ENCODE measurements around the gene H19. TPM values are rescaled to one million over a fixed set of nuclear protein-coding genes. Genes with fewer than 3 reads are reported as not detected.

Gene H19
- total and polyA plus RNA-seq, 2 donors from 2014 or later = 53.8 to 140 TPM

DNA sequence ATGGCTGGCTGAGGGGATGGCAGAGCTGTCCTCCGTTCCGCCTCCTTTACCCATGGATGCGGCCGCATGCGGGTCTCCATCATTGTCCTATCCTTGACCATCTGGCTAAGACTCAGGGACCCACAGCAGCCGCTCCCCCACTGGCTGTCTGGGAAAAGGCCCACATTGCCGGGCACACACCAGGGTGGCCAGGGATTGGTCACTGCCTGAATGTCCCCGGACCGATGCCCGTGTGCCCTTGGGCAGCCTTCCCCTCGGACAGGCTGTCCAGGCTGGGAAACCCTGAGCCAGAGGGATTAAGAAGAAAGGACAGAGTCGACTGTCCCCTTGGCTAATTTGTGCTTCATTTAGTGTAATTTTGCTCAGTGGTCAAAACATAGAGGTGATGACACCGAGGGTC, 22.5 kb downstream of the H19 start:
- Histone ChIP-seq H3K4me3 (ENCODE audit: low read length in 3 of 3) (no peak overlapping the region), H3K4me1 (ENCODE audit: control insufficient read depth in 2 of 3, insufficient read depth in 2 of 3, low read depth in 1 of 3, low read length in 3 of 3) (no peaks in the 10 kb centered on the region), H3K27ac (ENCODE audit: low read depth in 2 of 2, low read length in 2 of 2) (no peak overlapping the region), H3K9ac (ENCODE audit: low read length in 3 of 3) (no peak overlapping the region), H3K27me3 (ENCODE audit: control insufficient read depth, insufficient read depth, low read length) (no peaks in the 10 kb centered on the region), H3K36me3 (ENCODE audit: control insufficient read depth in 2 of 3, insufficient read depth in 3 of 3, low read length in 3 of 3) (no peaks in the 10 kb centered on the region), H3K9me3 (ENCODE audit: control insufficient read depth in 2 of 3, insufficient read depth in 1 of 3, low read length in 3 of 3) (no peaks in the 10 kb centered on the region)
- FAIRE-seq = no peak
- DNase-seq = no peak
- TF ChIP-seq, protein P1, sequence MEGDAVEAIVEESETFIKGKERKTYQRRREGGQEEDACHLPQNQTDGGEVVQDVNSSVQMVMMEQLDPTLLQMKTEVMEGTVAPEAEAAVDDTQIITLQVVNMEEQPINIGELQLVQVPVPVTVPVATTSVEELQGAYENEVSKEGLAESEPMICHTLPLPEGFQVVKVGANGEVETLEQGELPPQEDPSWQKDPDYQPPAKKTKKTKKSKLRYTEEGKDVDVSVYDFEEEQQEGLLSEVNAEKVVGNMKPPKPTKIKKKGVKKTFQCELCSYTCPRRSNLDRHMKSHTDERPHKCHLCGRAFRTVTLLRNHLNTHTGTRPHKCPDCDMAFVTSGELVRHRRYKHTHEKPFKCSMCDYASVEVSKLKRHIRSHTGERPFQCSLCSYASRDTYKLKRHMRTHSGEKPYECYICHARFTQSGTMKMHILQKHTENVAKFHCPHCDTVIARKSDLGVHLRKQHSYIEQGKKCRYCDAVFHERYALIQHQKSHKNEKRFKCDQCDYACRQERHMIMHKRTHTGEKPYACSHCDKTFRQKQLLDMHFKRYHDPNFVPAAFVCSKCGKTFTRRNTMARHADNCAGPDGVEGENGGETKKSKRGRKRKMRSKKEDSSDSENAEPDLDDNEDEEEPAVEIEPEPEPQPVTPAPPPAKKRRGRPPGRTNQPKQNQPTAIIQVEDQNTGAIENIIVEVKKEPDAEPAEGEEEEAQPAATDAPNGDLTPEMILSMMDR (IDR thresholded peaks at IDR 0.05; ENCODE audit: borderline replicate concordance, extremely low read depth, insufficient read depth) = no peak
- intact Hi-C loops (cut with DNase I) = no loop called here

DNA sequence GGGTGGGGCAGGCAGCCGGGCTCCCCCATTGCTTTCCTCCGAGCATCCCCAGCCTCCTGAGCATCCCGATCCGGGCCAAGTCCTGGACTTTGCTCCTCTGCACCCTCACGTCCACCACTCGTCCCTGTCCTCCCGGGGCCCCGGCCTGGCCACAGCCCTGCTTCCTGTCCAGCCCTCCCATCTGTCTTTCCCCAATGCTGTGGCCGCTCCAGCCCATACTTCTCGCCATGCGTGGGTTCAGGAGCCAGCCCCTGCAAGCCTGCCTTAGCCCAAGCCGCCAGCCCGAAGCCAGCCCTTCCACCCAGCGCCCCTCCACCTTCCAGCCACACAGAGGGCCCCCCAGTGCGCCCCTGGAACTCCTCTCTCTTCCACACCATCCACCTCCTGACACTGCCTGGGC, 26.7 kb downstream of the H19 start:
- no peak for FAIRE-seq
- Histone ChIP-seq H3K4me1 (ENCODE audit: control insufficient read depth in 2 of 3, insufficient read depth in 2 of 3, low read depth in 1 of 3, low read length in 3 of 3) (no peaks in the 10 kb centered on the region), H3K9ac (ENCODE audit: low read length in 3 of 3) (no peak overlapping the region), H3K27me3 (ENCODE audit: control insufficient read depth, insufficient read depth, low read length) (no peaks in the 10 kb centered on the region), H3K27ac (ENCODE audit: low read depth in 2 of 2, low read length in 2 of 2) (no peak overlapping the region), H3K9me3 (ENCODE audit: control insufficient read depth in 2 of 3, insufficient read depth in 1 of 3, low read length in 3 of 3) (no peaks in the 10 kb centered on the region), H3K4me3 (ENCODE audit: low read length in 3 of 3) (no peak overlapping the region), H3K36me3 (ENCODE audit: control insufficient read depth in 2 of 3, insufficient read depth in 3 of 3, low read length in 3 of 3) (no peaks in the 10 kb centered on the region)
- TF ChIP-seq, protein P1 (IDR thresholded peaks at IDR 0.05; ENCODE audit: borderline replicate concordance, extremely low read depth, insufficient read depth) = no peak
- intact Hi-C loops (cut with DNase I) = no loop called here
- DNase-seq = peak in 3 of 5 donors; percentile 1 to 17 (median 7)

- FAIRE-seq (no peak), DNase-seq (no peak)
- TF ChIP-seq, protein P1 (IDR thresholded peaks at IDR 0.05; ENCODE audit: borderline replicate concordance, extremely low read depth, insufficient read depth) = no peak
- Histone ChIP-seq H3K4me3 (ENCODE audit: low read length in 3 of 3) (no peak overlapping the region), H3K36me3 (ENCODE audit: control insufficient read depth in 2 of 3, insufficient read depth in 3 of 3, low read length in 3 of 3) (no peaks in the 10 kb centered on the region), H3K9me3 (ENCODE audit: control insufficient read depth in 2 of 3, insufficient read depth in 1 of 3, low read length in 3 of 3) (no peaks in the 10 kb centered on the region), H3K9ac (ENCODE audit: low read length in 3 of 3) (no peak overlapping the region), H3K27me3 (ENCODE audit: control insufficient read depth, insufficient read depth, low read length) (no peaks in the 10 kb centered on the region), H3K27ac (ENCODE audit: low read depth in 2 of 2, low read length in 2 of 2) (no peak overlapping the region), H3K4me1 (ENCODE audit: control insufficient read depth in 2 of 3, insufficient read depth in 2 of 3, low read depth in 1 of 3, low read length in 3 of 3) (no peaks in the 10 kb centered on the region)
- intact Hi-C loops (cut with DNase I) = no loop called here
Measured at GRCh38 chr11:1969776-1970175, 27.9 kb downstream of the H19 start.

DNA sequence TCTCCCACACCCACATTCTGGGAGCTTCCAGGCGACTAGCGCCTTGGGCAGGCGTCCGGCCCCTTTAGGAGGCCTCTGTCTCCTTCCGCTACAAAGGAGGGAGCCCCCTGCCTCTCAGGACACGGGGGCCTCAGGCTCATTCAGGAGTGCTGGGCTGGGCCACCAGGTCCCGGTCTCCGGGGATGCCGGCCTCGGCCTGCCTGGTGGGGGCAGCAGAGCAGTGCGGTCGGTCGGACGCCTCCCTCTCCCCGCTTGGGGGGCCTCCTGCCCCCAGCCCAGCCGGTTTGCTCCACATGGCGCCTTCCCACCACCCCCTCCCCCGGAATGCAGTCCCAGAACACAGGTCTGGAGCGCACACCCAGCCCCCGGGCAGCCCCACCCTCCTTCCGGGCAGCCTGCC, 28.6 kb downstream of the H19 start:
- Histone ChIP-seq H3K27me3 (ENCODE audit: control insufficient read depth, insufficient read depth, low read length) (no peaks in the 10 kb centered on the region), H3K4me3 (ENCODE audit: low read length in 3 of 3) (no peak overlapping the region), H3K9ac (ENCODE audit: low read length in 3 of 3) (no peak overlapping the region), H3K36me3 (ENCODE audit: control insufficient read depth in 2 of 3, insufficient read depth in 3 of 3, low read length in 3 of 3) (no peaks in the 10 kb centered on the region), H3K4me1 (ENCODE audit: control insufficient read depth in 2 of 3, insufficient read depth in 2 of 3, low read depth in 1 of 3, low read length in 3 of 3) (no peaks in the 10 kb centered on the region), H3K9me3 (ENCODE audit: control insufficient read depth in 2 of 3, insufficient read depth in 1 of 3, low read length in 3 of 3) (no peaks in the 10 kb centered on the region), H3K27ac (ENCODE audit: low read depth in 2 of 2, low read length in 2 of 2) (no peak overlapping the region)
- FAIRE-seq (no peak), DNase-seq (no peak)
- TF ChIP-seq, protein P1 (IDR thresholded peaks at IDR 0.05; ENCODE audit: borderline replicate concordance, extremely low read depth, insufficient read depth) = no peak
- intact Hi-C loops (cut with DNase I) = no loop called here

Measured in kidney (tissue), 14 donors.